ENCODE data around the gene MSI1.
"Not testable (repeated sequence)": the region's sequence is repeated elsewhere in the genome, so short reads cannot be mapped to it uniquely, and the experiment has no call there.

The MSI1 gene

GRCh38 chr12:120350576-120351350 lies 18.2 kb downstream of the MSI1 start:
- DNase-seq (ENCODE audit: insufficient read length) (no peak), FAIRE-seq (no peak)
- no peak for TF ChIP-seq POLR2A (IDR thresholded peaks at IDR 0.05; ENCODE audit: low read depth, low read length)
- no peak for TF ChIP-seq TAF1 (IDR thresholded peaks at IDR 0.05; ENCODE audit: borderline replicate concordance, low read depth, low read length)
- no peak for TF ChIP-seq POLR2AphosphoS5 (IDR thresholded peaks at IDR 0.05; ENCODE audit: low read depth, low read length)

- FAIRE-seq = no peak
- TF ChIP-seq POLR2AphosphoS5 (IDR thresholded peaks at IDR 0.05; ENCODE audit: low read depth, low read length) (no peak), TAF1 (IDR thresholded peaks at IDR 0.05; ENCODE audit: borderline replicate concordance, low read depth, low read length) (no peak), POLR2A (IDR thresholded peaks at IDR 0.05; ENCODE audit: low read depth, low read length) (no peak)
- no peak for DNase-seq (ENCODE audit: insufficient read length)
Measured at GRCh38 chr12:120347766-120348165, 21.2 kb downstream of the MSI1 start.

GRCh38 chr12:120346681-120347080 lies 22.3 kb downstream of the MSI1 start:
- no peak for TF ChIP-seq POLR2AphosphoS5 (IDR thresholded peaks at IDR 0.05; ENCODE audit: low read depth, low read length)
- TF ChIP-seq POLR2A (IDR thresholded peaks at IDR 0.05; ENCODE audit: low read depth, low read length) = no peak
- TF ChIP-seq TAF1 (IDR thresholded peaks at IDR 0.05; ENCODE audit: borderline replicate concordance, low read depth, low read length) = no peak
- DNase-seq (ENCODE audit: insufficient read length) (no peak), FAIRE-seq (no peak)

- TF ChIP-seq POLR2AphosphoS5 (IDR thresholded peaks at IDR 0.05; ENCODE audit: low read depth, low read length) = no peak
- TF ChIP-seq POLR2A (IDR thresholded peaks at IDR 0.05; ENCODE audit: low read depth, low read length) = no peak
- no peak for TF ChIP-seq TAF1 (IDR thresholded peaks at IDR 0.05; ENCODE audit: borderline replicate concordance, low read depth, low read length)
- no peak for DNase-seq (ENCODE audit: insufficient read length)
- FAIRE-seq = no peak
Measured at GRCh38 chr12:120346031-120346430, 22.9 kb downstream of the MSI1 start.

GRCh38 chr12:120343692-120344091 lies 25.3 kb downstream of the MSI1 start:
- FAIRE-seq (no peak), DNase-seq (ENCODE audit: insufficient read length) (no peak)
- no peak for TF ChIP-seq POLR2AphosphoS5 (IDR thresholded peaks at IDR 0.05; ENCODE audit: low read depth, low read length)
- no peak for TF ChIP-seq TAF1 (IDR thresholded peaks at IDR 0.05; ENCODE audit: borderline replicate concordance, low read depth, low read length)
- no peak for TF ChIP-seq POLR2A (IDR thresholded peaks at IDR 0.05; ENCODE audit: low read depth, low read length)

- FAIRE-seq (no peak), DNase-seq (ENCODE audit: insufficient read length) (no peak)
- no peak for TF ChIP-seq POLR2A (IDR thresholded peaks at IDR 0.05; ENCODE audit: low read depth, low read length)
- TF ChIP-seq TAF1 (IDR thresholded peaks at IDR 0.05; ENCODE audit: borderline replicate concordance, low read depth, low read length) = no peak
- TF ChIP-seq POLR2AphosphoS5 (IDR thresholded peaks at IDR 0.05; ENCODE audit: low read depth, low read length) = no peak
Measured at GRCh38 chr12:120343039-120343537, 25.9 kb downstream of the MSI1 start.

- no peak for DNase-seq (ENCODE audit: insufficient read length)
- TF ChIP-seq POLR2A (IDR thresholded peaks at IDR 0.05; ENCODE audit: low read depth, low read length) (no peak), TAF1 (IDR thresholded peaks at IDR 0.05; ENCODE audit: borderline replicate concordance, low read depth, low read length) (no peak), POLR2AphosphoS5 (IDR thresholded peaks at IDR 0.05; ENCODE audit: low read depth, low read length) (no peak)
- FAIRE-seq = no peak
Measured at GRCh38 chr12:120342175-120343038, 26.6 kb downstream of the MSI1 start.

GRCh38 chr12:120339256-120339655 lies 29.7 kb downstream of the MSI1 start:
- no peak for TF ChIP-seq POLR2AphosphoS5 (IDR thresholded peaks at IDR 0.05; ENCODE audit: low read depth, low read length)
- no peak for TF ChIP-seq POLR2A (IDR thresholded peaks at IDR 0.05; ENCODE audit: low read depth, low read length)
- TF ChIP-seq TAF1 (IDR thresholded peaks at IDR 0.05; ENCODE audit: borderline replicate concordance, low read depth, low read length) = no peak
- FAIRE-seq = no peak

GRCh38 chr12:120337730-120338129 lies 31.2 kb downstream of the MSI1 start:
- TF ChIP-seq POLR2AphosphoS5 (IDR thresholded peaks at IDR 0.05; ENCODE audit: low read depth, low read length) (no peak), TAF1 (IDR thresholded peaks at IDR 0.05; ENCODE audit: borderline replicate concordance, low read depth, low read length) (no peak), POLR2A (IDR thresholded peaks at IDR 0.05; ENCODE audit: low read depth, low read length) (no peak)
- DNase-seq (ENCODE audit: insufficient read length) = no peak
- FAIRE-seq = no peak

More at GRCh38 chr12:120339256-120339655, 29.7 kb downstream of the MSI1 start:
- no peak for DNase-seq (ENCODE audit: insufficient read length)

GRCh38 chr12:120336392-120336791 lies 32.6 kb downstream of the MSI1 start:
- not testable (repeated sequence) for DNase-seq (ENCODE audit: insufficient read length); FAIRE-seq

GRCh38 chr12:120335447-120335846 lies 33.5 kb downstream of the MSI1 start:
- FAIRE-seq; DNase-seq (ENCODE audit: insufficient read length): not testable (repeated sequence)

- no peak for FAIRE-seq
- DNase-seq (ENCODE audit: insufficient read length) = no peak
- no peak for TF ChIP-seq TAF1 (IDR thresholded peaks at IDR 0.05; ENCODE audit: borderline replicate concordance, low read depth, low read length)
- no peak for TF ChIP-seq POLR2A (IDR thresholded peaks at IDR 0.05; ENCODE audit: low read depth, low read length)
- TF ChIP-seq POLR2AphosphoS5 (IDR thresholded peaks at IDR 0.05; ENCODE audit: low read depth, low read length) = no peak
Measured at GRCh38 chr12:120332523-120332922, 36.4 kb downstream of the MSI1 start.
